ENCODE results near the gene RND2. TPM values are rescaled to one million over a fixed set of nuclear protein-coding genes. Genes with fewer than 3 reads are reported as not detected.
A peak's percentile ranks its signal among the peaks of the same experiment; 100 is the strongest.

Gene RND2
- total and polyA plus RNA-seq, 2 donors (not counting 1 experiment from before 2014, with no cell fraction given): 0.24 to 0.44 TPM

GRCh38 chr17:42980274-42980765 is 44.7 kb upstream of the RND2 start, which contains the start of gene RUNDC1:
RUNDC1 (plus strand) TSS chr17:42980565; CDS start chr17:42980577, 12 bp downstream.
- POLR2A ChIA-PET: interaction anchor here (2.2 kb wide), 1 partner anchor 18 kb away, joined by 13 read pairs; the partner anchor contains the start of gene RPL27
- Mint-ChIP-seq H3K9me3 (ENCODE audit: insufficient read depth) (no peaks in the 10 kb centered on the region), H3K27ac (peak within 1 kb of the TSS; percentile 96), H3K4me1 (peaks cover 45% of the 10 kb centered on the region), H3K4me3 (peak within 1 kb of the TSS; percentile 99), H3K27me3 (no peaks in the 10 kb centered on the region)
- Histone ChIP-seq H3K27ac (ENCODE audit: low read length in 2 of 2) (peak within 1 kb of the TSS; percentile 80 to 86), H3K27me3 (replicated peaks in 1 of 4; ENCODE audit: control extremely low read depth in 1 of 4, control insufficient read depth in 3 of 4, insufficient read depth in 4 of 4, low read length in 3 of 4) (no peaks in the 10 kb centered on the region), H2AFZ (ENCODE audit: insufficient read depth, low read depth, low read length, poor library complexity, severe bottlenecking) (peak within 1 kb of the TSS; percentile 81), H3K9me3 (ENCODE audit: control extremely low read depth in 1 of 3, control insufficient read depth in 2 of 3, insufficient read depth in 1 of 3, low read length in 2 of 3) (no peaks in the 10 kb centered on the region), H3K4me1 (ENCODE audit: control insufficient read depth in 2 of 2, insufficient read depth in 2 of 2, low read length in 2 of 2) (peaks cover 42 to 53% of the 10 kb centered on the region in 2 donors), H4K20me1 (ENCODE audit: control insufficient read depth, insufficient read depth, low read length, poor library complexity, severe bottlenecking) (no peaks in the 10 kb centered on the region), H3K4me3 (ENCODE audit: control extremely low read depth in 1 of 5, extremely low read depth in 1 of 5, insufficient read depth in 1 of 5, low read depth in 2 of 5, low read length in 4 of 5) (peak within 1 kb of the TSS; percentile 83 to 90 (median 88)), H3K4me2 (replicated peaks; ENCODE audit: low read depth, low read length, poor library complexity, severe bottlenecking) (peak within 1 kb of the TSS; percentile 93), H3K9ac (ENCODE audit: low read length) (peak within 1 kb of the TSS; percentile 79), H3K36me3 (replicated peaks in 1 of 2; ENCODE audit: control extremely low read depth in 1 of 2, control insufficient read depth in 1 of 2, extremely low read depth in 1 of 2, insufficient read depth in 2 of 2, low read length in 1 of 2) (peaks cover 0 to 3% of the 10 kb centered on the region in 2 experiments), H3K79me2 (ENCODE audit: control insufficient read depth, insufficient read depth, low read length) (peaks cover 51% of the 10 kb centered on the region)
- intact Hi-C loops (cut with micrococcal nuclease): loop anchor here (1.0 to 10.0 kb wide), 7 partner anchors 16 to 408 kb away; partner anchors contain the start of genes AARSD1, PLEKHH3, PSME3 and RETREG3
- DNase-seq: peak; percentile 97
- TF ChIP-seq EZH2 (IDR thresholded peaks at IDR 0.05; ENCODE audit: borderline replicate concordance, insufficient read depth, low read depth, low read length, poor library complexity, severe bottlenecking): no peak
- ATAC-seq (ENCODE audit: low read depth): peak; percentile 82
- under 1% methylated on average over 39 of the region's 39 CpGs for WGBS (ENCODE audit: insufficient coverage)
- CTCF ChIA-PET: interaction anchor here (1.0 to 2.2 kb wide), 3 partner anchors 13 to 355 kb away, joined by 3 to 14 read pairs (median 4); partner anchors contain the start of gene RPL27

- peak; percentile 61 for ATAC-seq (ENCODE audit: low read depth)
- Histone ChIP-seq H3K36me3 (replicated peaks in 1 of 2; ENCODE audit: control extremely low read depth in 1 of 2, control insufficient read depth in 1 of 2, extremely low read depth in 1 of 2, insufficient read depth in 2 of 2, low read length in 1 of 2) (peaks cover 0 to 3% of the 10 kb centered on the region in 2 experiments), H3K9ac (ENCODE audit: low read length) (peak overlapping the region; percentile 79), H4K20me1 (ENCODE audit: control insufficient read depth, insufficient read depth, low read length, poor library complexity, severe bottlenecking) (no peaks in the 10 kb centered on the region), H3K79me2 (ENCODE audit: control insufficient read depth, insufficient read depth, low read length) (peaks cover 51% of the 10 kb centered on the region), H3K4me2 (replicated peaks; ENCODE audit: low read depth, low read length, poor library complexity, severe bottlenecking) (peak overlapping the region; percentile 93), H3K4me1 (ENCODE audit: control insufficient read depth in 2 of 2, insufficient read depth in 2 of 2, low read length in 2 of 2) (peaks cover 46 to 57% of the 10 kb centered on the region in 2 donors), H2AFZ (ENCODE audit: insufficient read depth, low read depth, low read length, poor library complexity, severe bottlenecking) (peak overlapping the region; percentile 81), H3K27ac (ENCODE audit: low read length in 2 of 2) (peak overlapping the region; percentile 80 to 86), H3K4me3 (ENCODE audit: control extremely low read depth in 1 of 5, extremely low read depth in 1 of 5, insufficient read depth in 1 of 5, low read depth in 2 of 5, low read length in 4 of 5) (peak overlapping the region; percentile 83 to 90 (median 88)), H3K27me3 (replicated peaks in 1 of 4; ENCODE audit: control extremely low read depth in 1 of 4, control insufficient read depth in 3 of 4, insufficient read depth in 4 of 4, low read length in 3 of 4) (no peaks in the 10 kb centered on the region), H3K9me3 (ENCODE audit: control extremely low read depth in 1 of 3, control insufficient read depth in 2 of 3, insufficient read depth in 1 of 3, low read length in 2 of 3) (no peaks in the 10 kb centered on the region)
- Mint-ChIP-seq H3K4me3 (peak overlapping the region; percentile 99), H3K27ac (peak overlapping the region; percentile 95), H3K9me3 (ENCODE audit: insufficient read depth) (no peaks in the 10 kb centered on the region), H3K4me1 (peaks cover 50% of the 10 kb centered on the region), H3K27me3 (no peaks in the 10 kb centered on the region)
- TF ChIP-seq EZH2 (IDR thresholded peaks at IDR 0.05; ENCODE audit: borderline replicate concordance, insufficient read depth, low read depth, low read length, poor library complexity, severe bottlenecking) (no peak), CTCF (IDR thresholded peaks at IDR 0.05) (peak; percentile 42)
- peak; percentile 70 for DNase-seq
- POLR2A ChIA-PET: interaction anchor here (2.2 kb wide), 1 partner anchor 17 kb away, joined by 13 read pairs; the partner anchor contains the start of gene RPL27
- intact Hi-C loops (cut with micrococcal nuclease): loop anchor here (1.0 to 10.0 kb wide), 7 partner anchors 17 to 407 kb away; partner anchors contain the start of genes AARSD1, PLEKHH3, PSME3 and RETREG3
- CTCF ChIA-PET: interaction anchor here (1.0 to 2.2 kb wide), 3 partner anchors 12 to 354 kb away, joined by 3 to 14 read pairs (median 4); partner anchors contain the start of gene RPL27
- under 1% methylated on average over 63 of the region's 67 CpGs for WGBS (ENCODE audit: insufficient coverage)
Observed at GRCh38 chr17:42980766-42981397, 44.1 kb upstream of the RND2 start.

Measured in B cell (primary cell).